HEK293 (cell line): ENCODE data around the gene DCST1.

Experiments
- HOXD13 ChIP-seq: sonication (generic); formaldehyde crosslinking; IDR thresholded peaks from 2 replicates; pipeline ENCODE4 v1.8.0; 2022; ENCODE audit warnings: missing genetic modification reagents, borderline replicate concordance
- MYNN ChIP-seq: fragments of 450-650 bp; formaldehyde crosslinking; IDR thresholded peaks from 2 replicates; pipeline ENCODE4 v1.5.1; 2016; ENCODE audit warnings: missing biosample characterization, missing genetic modification characterization, borderline replicate concordance
- SP2 ChIP-seq: fragments of 450-650 bp; formaldehyde crosslinking; IDR thresholded peaks from 2 replicates; pipeline ENCODE4 v1.5.1; 2016; ENCODE audit warnings: missing biosample characterization, missing genetic modification characterization
- WT1 ChIP-seq: fragments of 450-650 bp; formaldehyde crosslinking; IDR thresholded peaks from 2 replicates; pipeline ENCODE4 v1.5.1; 2016; ENCODE audit warnings: missing biosample characterization, missing genetic modification characterization
- ZBTB10 ChIP-seq: fragments of 450-650 bp; formaldehyde crosslinking; IDR thresholded peaks from 2 replicates; pipeline ENCODE4 v1.5.1; 2016; ENCODE audit warnings: missing biosample characterization, missing genetic modification characterization
- ZBTB17 ChIP-seq: fragments of 450-650 bp; formaldehyde crosslinking; IDR thresholded peaks from 2 replicates; pipeline ENCODE4 v1.5.1; 2016; ENCODE audit warnings: missing biosample characterization, missing genetic modification characterization
- ZBTB21 ChIP-seq: fragments of 450-650 bp; formaldehyde crosslinking; IDR thresholded peaks from 2 replicates; pipeline ENCODE4 v1.5.1; 2017; ENCODE audit warnings: missing biosample characterization, missing genetic modification characterization
- ZFP69B ChIP-seq: fragments of 450-650 bp; formaldehyde crosslinking; IDR thresholded peaks from 2 replicates; pipeline ENCODE4 v1.5.1; 2016; ENCODE audit warnings: missing biosample characterization, missing genetic modification characterization
- ZNF132 ChIP-seq: fragments of 450-650 bp; formaldehyde crosslinking; IDR thresholded peaks from 2 replicates; pipeline ENCODE4 v1.5.1; 2017; ENCODE audit warnings: missing biosample characterization, missing genetic modification characterization, borderline replicate concordance
- ZNF155 ChIP-seq: fragments of 450-650 bp; formaldehyde crosslinking; IDR thresholded peaks from 2 replicates; pipeline ENCODE4 v1.5.1; 2016; ENCODE audit warnings: missing biosample characterization, missing genetic modification characterization
- ZNF184 ChIP-seq: fragments of 450-650 bp; IDR thresholded peaks from 2 replicates; pipeline ENCODE4 v1.5.1; 2018; ENCODE audit warnings: missing biosample characterization, mild to moderate bottlenecking, missing genetic modification characterization
- ZNF19 ChIP-seq: fragments of 450-650 bp; formaldehyde crosslinking; IDR thresholded peaks from 2 replicates; pipeline ENCODE4; 2016; ENCODE audit warnings: missing biosample characterization, missing genetic modification characterization, low read depth
- ZNF202 ChIP-seq: fragments of 450-650 bp; formaldehyde crosslinking; IDR thresholded peaks from 2 replicates; pipeline ENCODE4 v1.5.1; 2016; ENCODE audit warnings: missing biosample characterization, missing genetic modification characterization, borderline replicate concordance
- ZNF23 ChIP-seq: fragments of 450-650 bp; formaldehyde crosslinking; IDR thresholded peaks from 2 replicates; pipeline ENCODE4 v1.5.1; 2016; ENCODE audit warnings: missing biosample characterization, missing genetic modification characterization, borderline replicate concordance
- ZNF341 ChIP-seq: fragments of 450-650 bp; formaldehyde crosslinking; IDR thresholded peaks from 2 replicates; pipeline ENCODE4; 2016; ENCODE audit warnings: low read depth, missing biosample characterization, missing genetic modification characterization
- ZNF394 ChIP-seq: fragments of 450-650 bp; formaldehyde crosslinking; IDR thresholded peaks from 2 replicates; pipeline ENCODE4 v1.5.1; 2016; ENCODE audit warnings: missing biosample characterization, missing genetic modification characterization, mild to moderate bottlenecking, moderate library complexity, borderline replicate concordance
- ZNF423 ChIP-seq: fragments of 450-650 bp; formaldehyde crosslinking; IDR thresholded peaks from 2 replicates; pipeline ENCODE4 v1.5.1; 2016; ENCODE audit warnings: missing biosample characterization, missing genetic modification characterization
- ZNF473 ChIP-seq: fragments of 450-650 bp; formaldehyde crosslinking; IDR thresholded peaks from 2 replicates; pipeline ENCODE4 v1.5.1; 2017; ENCODE audit warnings: missing biosample characterization, missing genetic modification characterization
- ZNF48 ChIP-seq: fragments of 450-650 bp; formaldehyde crosslinking; IDR thresholded peaks from 2 replicates; pipeline ENCODE4 v1.5.1; 2016; ENCODE audit warnings: missing biosample characterization, missing genetic modification characterization
- ZNF610 ChIP-seq: fragments of 450-650 bp; formaldehyde crosslinking; IDR thresholded peaks from 2 replicates; pipeline ENCODE4 v1.5.1; 2016; ENCODE audit warnings: missing biosample characterization, missing genetic modification characterization, borderline replicate concordance
- ZNF629 ChIP-seq: fragments of 450-650 bp; formaldehyde crosslinking; IDR thresholded peaks from 2 replicates; pipeline ENCODE4 v1.5.1; 2017; ENCODE audit warnings: missing biosample characterization, missing genetic modification characterization
- ZNF776 ChIP-seq: fragments of 450-650 bp; formaldehyde crosslinking; IDR thresholded peaks from 2 replicates; pipeline ENCODE4 v1.5.0; 2017; ENCODE audit warnings: missing biosample characterization, missing genetic modification characterization, borderline replicate concordance
- ZNF785 ChIP-seq: fragments of 450-650 bp; formaldehyde crosslinking; IDR thresholded peaks from 2 replicates; pipeline ENCODE4 v1.5.1; 2016; ENCODE audit warnings: missing biosample characterization, missing genetic modification characterization
- ZNF830 ChIP-seq: fragments of 450-650 bp; IDR thresholded peaks from 2 replicates; pipeline ENCODE4 v1.5.0; 2018; ENCODE audit warnings: missing biosample characterization, missing genetic modification characterization, low read depth, mild to moderate bottlenecking, moderate library complexity
- TF ChIP-seq, protein P1 (sequence below): fragments of 450-650 bp; formaldehyde crosslinking; IDR thresholded peaks from 2 replicates; pipeline ENCODE4 v1.5.1; 2016; ENCODE audit warnings: missing biosample characterization, missing genetic modification characterization
- TF ChIP-seq, protein P2 (sequence below): fragments of 450-650 bp; formaldehyde crosslinking; IDR thresholded peaks from 2 replicates; pipeline ENCODE4 v1.5.1; 2016; ENCODE audit warnings: missing biosample characterization, missing genetic modification characterization
- TF ChIP-seq, protein P3 (sequence below): fragments of 450-650 bp; formaldehyde crosslinking; IDR thresholded peaks from 2 replicates; pipeline ENCODE4 v1.5.1; 2016; ENCODE audit warnings: missing biosample characterization, missing genetic modification characterization
- TF ChIP-seq, protein P4 (sequence below): fragments of 450-650 bp; formaldehyde crosslinking; IDR thresholded peaks from 2 replicates; pipeline ENCODE4 v1.5.1; 2016; ENCODE audit warnings: missing biosample characterization, missing genetic modification characterization

The DCST1 gene

DNA sequence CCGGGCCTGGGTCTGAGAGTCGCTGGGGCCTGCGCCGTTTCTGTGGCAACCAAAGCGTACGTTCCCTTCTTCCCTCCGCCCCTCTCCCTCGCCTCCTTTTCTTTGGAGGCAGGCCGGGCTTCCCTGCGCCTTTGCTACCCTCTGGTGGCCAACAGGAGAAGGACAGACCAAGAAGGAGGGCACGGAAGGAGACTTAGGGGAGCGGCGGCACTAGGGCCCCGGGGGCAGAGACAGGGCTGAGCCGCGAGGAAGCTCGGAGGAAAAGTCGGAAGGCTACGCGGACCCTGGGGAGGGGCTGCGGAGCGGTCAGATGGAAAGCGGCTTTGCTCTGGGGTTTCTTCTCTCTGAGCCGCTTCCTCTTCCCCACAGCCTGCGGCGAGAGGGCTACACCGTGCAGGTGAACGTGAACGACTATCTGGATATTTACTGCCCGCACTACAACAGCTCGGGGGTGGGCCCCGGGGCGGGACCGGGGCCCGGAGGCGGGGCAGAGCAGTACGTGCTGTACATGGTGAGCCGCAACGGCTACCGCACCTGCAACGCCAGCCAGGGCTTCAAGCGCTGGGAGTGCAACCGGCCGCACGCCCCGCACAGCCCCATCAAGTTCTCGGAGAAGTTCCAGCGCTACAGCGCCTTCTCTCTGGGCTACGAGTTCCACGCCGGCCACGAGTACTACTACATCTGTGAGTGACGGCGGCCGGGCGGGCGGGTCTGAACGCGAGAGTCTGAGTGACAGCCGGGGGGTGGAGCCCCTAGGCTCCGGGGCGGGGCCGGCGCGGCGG is 51.3 kb downstream of the DCST1 start (continued):
- TF ChIP-seq, protein P1, sequence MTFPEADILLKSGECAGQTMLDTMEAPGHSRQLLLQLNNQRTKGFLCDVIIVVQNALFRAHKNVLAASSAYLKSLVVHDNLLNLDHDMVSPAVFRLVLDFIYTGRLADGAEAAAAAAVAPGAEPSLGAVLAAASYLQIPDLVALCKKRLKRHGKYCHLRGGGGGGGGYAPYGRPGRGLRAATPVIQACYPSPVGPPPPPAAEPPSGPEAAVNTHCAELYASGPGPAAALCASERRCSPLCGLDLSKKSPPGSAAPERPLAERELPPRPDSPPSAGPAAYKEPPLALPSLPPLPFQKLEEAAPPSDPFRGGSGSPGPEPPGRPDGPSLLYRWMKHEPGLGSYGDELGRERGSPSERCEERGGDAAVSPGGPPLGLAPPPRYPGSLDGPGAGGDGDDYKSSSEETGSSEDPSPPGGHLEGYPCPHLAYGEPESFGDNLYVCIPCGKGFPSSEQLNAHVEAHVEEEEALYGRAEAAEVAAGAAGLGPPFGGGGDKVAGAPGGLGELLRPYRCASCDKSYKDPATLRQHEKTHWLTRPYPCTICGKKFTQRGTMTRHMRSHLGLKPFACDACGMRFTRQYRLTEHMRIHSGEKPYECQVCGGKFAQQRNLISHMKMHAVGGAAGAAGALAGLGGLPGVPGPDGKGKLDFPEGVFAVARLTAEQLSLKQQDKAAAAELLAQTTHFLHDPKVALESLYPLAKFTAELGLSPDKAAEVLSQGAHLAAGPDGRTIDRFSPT (tag by site-specific recombination), result peak; percentile 86
- TF ChIP-seq ZNF610, result peak; percentile 90
- no peak for TF ChIP-seq ZNF830
- TF ChIP-seq ZNF629 (tag by site-specific recombination), result peak; percentile 71
- TF ChIP-seq ZNF184 (tag by site-specific recombination), result peak; percentile 60; the same call in 1 of the 2 replicates
- TF ChIP-seq ZBTB10 (tag by site-specific recombination), result peak; percentile 95
- TF ChIP-seq ZNF155, result no peak
- TF ChIP-seq ZNF202 (tag by site-specific recombination), result no peak
- no peak for TF ChIP-seq ZNF785 (tag by site-specific recombination)
- 0 out of 2 replicates have a peak, but pooled peaks have one; percentile 10 for TF ChIP-seq MYNN (tag by site-specific recombination)
- TF ChIP-seq ZNF48 (tag by site-specific recombination), result no peak
- TF ChIP-seq ZNF341 (tag by site-specific recombination), result peak; percentile 74
- TF ChIP-seq, protein P2, sequence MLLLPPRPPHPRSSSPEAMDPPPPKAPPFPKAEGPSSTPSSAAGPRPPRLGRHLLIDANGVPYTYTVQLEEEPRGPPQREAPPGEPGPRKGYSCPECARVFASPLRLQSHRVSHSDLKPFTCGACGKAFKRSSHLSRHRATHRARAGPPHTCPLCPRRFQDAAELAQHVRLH (tag by site-specific recombination), result no peak
- TF ChIP-seq ZBTB17, result peak; percentile 90
- TF ChIP-seq, protein P3, sequence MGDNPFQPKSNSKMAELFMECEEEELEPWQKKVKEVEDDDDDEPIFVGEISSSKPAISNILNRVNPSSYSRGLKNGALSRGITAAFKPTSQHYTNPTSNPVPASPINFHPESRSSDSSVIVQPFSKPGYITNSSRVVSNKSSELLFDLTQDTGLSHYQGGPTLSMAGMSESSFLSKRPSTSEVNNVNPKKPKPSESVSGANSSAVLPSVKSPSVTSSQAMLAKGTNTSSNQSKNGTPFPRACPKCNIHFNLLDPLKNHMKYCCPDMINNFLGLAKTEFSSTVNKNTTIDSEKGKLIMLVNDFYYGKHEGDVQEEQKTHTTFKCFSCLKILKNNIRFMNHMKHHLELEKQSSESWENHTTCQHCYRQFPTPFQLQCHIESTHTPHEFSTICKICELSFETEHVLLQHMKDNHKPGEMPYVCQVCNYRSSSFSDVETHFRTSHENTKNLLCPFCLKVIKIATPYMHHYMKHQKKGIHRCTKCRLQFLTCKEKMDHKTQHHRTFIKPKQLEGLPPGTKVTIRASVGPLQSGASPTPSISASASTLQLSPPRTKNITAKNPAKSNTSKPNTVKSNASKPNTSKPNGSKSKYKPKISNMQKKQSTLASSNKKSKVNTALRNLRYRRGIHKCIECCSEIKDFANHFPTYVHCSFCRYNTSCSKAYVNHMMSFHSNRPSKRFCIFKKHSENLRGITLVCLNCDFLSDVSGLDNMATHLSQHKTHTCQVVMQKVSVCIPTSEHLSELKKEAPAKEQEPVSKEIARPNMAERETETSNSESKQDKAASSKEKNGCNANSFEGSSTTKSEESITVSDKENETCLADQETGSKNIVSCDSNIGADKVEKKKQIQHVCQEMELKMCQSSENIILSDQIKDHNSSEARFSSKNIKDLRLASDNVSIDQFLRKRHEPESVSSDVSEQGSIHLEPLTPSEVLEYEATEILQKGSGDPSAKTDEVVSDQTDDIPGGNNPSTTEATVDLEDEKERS, result no peak
- no peak for TF ChIP-seq ZNF23 (tag by site-specific recombination)
- no peak for TF ChIP-seq ZNF776 (tag by site-specific recombination)
- no peak; the same call in 1 of the 2 replicates for TF ChIP-seq WT1 (tag by site-specific recombination)
- TF ChIP-seq ZNF473, result no peak
- no peak for TF ChIP-seq ZNF132 (tag by site-specific recombination)
- 0 out of 2 replicates have a peak, but pooled peaks have one; percentile 22 for TF ChIP-seq ZNF423 (tag by site-specific recombination)
- 0 out of 2 replicates have a peak, but pooled peaks have one; percentile 24 for TF ChIP-seq ZBTB21 (tag by site-specific recombination)
- peak; percentile 81 for TF ChIP-seq SP2 (tag by site-specific recombination)
- TF ChIP-seq ZNF394 (tag by site-specific recombination), result peak; percentile 53; the same call in 1 of the 2 replicates
- TF ChIP-seq, protein P4, sequence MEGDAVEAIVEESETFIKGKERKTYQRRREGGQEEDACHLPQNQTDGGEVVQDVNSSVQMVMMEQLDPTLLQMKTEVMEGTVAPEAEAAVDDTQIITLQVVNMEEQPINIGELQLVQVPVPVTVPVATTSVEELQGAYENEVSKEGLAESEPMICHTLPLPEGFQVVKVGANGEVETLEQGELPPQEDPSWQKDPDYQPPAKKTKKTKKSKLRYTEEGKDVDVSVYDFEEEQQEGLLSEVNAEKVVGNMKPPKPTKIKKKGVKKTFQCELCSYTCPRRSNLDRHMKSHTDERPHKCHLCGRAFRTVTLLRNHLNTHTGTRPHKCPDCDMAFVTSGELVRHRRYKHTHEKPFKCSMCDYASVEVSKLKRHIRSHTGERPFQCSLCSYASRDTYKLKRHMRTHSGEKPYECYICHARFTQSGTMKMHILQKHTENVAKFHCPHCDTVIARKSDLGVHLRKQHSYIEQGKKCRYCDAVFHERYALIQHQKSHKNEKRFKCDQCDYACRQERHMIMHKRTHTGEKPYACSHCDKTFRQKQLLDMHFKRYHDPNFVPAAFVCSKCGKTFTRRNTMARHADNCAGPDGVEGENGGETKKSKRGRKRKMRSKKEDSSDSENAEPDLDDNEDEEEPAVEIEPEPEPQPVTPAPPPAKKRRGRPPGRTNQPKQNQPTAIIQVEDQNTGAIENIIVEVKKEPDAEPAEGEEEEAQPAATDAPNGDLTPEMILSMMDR, result peak; percentile 97
- no peak for TF ChIP-seq ZNF19 (tag by site-specific recombination)
- no peak for TF ChIP-seq HOXD13 (CRISPR knock-in tag)
- peak; percentile 91 for TF ChIP-seq ZFP69B (tag by site-specific recombination)
